ENCODE measurements around the gene PLXNA4.

DNA sequence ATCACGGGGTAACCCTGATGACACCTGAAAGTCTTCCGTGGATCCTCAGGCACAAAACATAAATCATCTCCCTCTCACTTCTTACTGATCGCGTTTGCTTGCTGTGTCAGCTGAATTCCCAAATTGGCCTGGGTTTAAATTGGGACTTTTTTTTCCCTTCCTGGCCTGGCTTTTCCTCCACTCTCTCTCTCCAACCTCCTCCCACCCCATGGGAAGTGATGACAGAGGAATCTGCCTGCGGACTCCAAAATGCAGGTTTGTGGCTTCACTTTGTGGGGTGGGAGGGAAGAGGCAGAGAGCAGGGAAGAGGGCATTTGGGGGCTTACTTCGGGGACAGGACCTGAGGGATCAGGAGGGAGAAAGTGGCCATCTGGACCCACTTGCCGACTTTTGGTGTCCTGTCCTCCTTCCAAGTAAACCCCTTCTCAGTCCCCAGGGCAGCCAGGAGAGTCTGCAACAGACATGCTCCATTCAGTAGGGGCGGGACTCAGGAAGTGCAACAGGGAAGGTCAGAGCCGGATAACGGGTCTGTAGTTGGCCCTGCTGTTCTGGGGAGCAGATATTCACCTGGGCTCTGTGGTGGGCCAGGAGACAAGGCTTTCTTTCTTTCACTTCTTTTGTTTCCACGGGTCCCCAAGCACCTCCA lies 172.7 kb downstream of the PLXNA4 start:
- TF ChIP-seq, protein P1, sequence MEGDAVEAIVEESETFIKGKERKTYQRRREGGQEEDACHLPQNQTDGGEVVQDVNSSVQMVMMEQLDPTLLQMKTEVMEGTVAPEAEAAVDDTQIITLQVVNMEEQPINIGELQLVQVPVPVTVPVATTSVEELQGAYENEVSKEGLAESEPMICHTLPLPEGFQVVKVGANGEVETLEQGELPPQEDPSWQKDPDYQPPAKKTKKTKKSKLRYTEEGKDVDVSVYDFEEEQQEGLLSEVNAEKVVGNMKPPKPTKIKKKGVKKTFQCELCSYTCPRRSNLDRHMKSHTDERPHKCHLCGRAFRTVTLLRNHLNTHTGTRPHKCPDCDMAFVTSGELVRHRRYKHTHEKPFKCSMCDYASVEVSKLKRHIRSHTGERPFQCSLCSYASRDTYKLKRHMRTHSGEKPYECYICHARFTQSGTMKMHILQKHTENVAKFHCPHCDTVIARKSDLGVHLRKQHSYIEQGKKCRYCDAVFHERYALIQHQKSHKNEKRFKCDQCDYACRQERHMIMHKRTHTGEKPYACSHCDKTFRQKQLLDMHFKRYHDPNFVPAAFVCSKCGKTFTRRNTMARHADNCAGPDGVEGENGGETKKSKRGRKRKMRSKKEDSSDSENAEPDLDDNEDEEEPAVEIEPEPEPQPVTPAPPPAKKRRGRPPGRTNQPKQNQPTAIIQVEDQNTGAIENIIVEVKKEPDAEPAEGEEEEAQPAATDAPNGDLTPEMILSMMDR (IDR thresholded peaks at IDR 0.05 in 8 of 11, conservative IDR thresholded peaks at IDR 0.05 in 3 of 11), result no peak
- TF ChIP-seq POLR2A (IDR thresholded peaks at IDR 0.05) (no peak), POLR2AphosphoS5 (IDR thresholded peaks at IDR 0.05) (no peak)
